GM21360 (cell line): ENCODE data around the gene WHRN.

Experiments used
- ATAC-seq: cut with Tn5 transposase; IDR thresholded peaks from one replicate; pipeline ENCODE4 v1.9.1; 2021; ENCODE audit warnings: mild to moderate bottlenecking, moderate library complexity; ENCODE audit not compliant: unreplicated experiment

Gene WHRN

GRCh38 chr9:114515528-114515927 is 10.3 kb upstream of the WHRN start:
- no peak for ATAC-seq

DNA sequence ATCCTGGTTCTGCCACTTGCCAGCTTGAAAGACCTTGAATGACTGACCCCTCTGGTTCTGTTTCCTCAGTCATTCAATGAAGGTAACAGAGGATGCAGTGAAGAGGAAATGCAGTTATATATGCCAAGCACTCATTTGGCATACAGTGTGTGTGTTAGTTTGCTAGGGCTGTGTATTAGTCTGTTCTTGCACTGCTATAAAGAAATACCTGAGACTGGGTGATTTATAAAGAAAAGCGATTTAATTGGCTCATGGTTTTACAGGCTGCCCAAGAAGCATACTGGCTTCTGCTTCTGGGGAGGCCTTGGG is 8.6 kb upstream of the WHRN start:
- no peak for ATAC-seq

DNA sequence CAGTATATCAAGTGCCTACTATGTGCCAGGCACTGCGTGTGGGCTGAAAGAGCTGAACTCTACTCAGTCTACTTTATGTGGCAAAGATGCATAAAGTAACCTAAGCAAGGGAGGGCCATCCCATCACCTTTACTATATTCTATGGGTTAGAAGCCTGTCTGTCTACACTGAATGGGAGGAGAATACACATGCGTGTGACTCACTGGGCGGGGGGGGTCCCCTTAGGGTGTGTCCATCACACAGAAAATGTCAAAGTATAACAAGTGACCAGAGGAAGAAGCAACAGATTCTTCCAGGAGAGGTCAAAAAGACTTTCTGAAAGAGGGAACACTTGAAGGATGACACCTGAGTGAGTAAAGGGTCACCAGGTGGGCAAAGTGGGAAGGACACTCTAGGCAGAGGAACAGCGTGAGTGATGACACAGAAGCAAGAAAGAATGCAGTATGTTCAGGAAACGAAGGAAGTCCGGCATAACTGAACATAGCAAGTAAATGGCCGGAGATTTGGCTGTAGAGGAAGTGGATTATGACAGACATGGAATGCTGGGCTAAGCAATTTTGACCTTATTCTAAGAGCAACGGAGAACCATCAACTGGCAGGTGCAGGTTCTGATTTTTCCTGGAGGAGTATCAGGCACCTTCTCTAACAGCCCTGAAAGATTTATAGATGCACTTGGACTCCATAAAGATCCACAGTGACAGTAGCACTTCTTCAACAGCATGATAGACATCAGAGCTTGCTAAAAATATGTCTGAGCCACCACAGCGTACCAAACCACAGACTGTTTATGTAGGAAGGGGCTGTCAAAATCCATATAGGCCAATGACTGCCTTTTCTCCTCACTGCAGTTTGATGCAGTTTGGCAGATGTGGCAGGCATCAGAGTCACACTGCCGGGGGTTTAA is 8.0 kb upstream of the WHRN start:
- ATAC-seq: no peak

- no peak for ATAC-seq
Measured at GRCh38 chr9:114511978-114512874, 7.0 kb upstream of the WHRN start.

GRCh38 chr9:114507726-114508125 is 2.5 kb upstream of the WHRN start:
- ATAC-seq: no peak

DNA sequence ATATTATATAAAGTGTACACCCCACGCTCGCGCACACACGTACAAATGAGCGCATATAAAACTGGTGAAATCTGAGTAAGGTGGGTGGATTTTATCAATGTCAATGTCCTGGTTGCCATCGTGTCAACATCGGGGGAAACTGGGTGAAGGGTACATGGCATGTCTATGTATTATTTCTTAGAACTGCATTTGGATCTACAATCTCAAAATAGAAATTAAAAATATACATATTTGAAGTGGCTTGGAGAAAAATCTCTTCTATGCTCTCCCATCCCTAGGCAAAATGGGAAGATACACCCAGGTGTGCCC is 763 bp upstream of the WHRN start:
- ATAC-seq: no peak

DNA sequence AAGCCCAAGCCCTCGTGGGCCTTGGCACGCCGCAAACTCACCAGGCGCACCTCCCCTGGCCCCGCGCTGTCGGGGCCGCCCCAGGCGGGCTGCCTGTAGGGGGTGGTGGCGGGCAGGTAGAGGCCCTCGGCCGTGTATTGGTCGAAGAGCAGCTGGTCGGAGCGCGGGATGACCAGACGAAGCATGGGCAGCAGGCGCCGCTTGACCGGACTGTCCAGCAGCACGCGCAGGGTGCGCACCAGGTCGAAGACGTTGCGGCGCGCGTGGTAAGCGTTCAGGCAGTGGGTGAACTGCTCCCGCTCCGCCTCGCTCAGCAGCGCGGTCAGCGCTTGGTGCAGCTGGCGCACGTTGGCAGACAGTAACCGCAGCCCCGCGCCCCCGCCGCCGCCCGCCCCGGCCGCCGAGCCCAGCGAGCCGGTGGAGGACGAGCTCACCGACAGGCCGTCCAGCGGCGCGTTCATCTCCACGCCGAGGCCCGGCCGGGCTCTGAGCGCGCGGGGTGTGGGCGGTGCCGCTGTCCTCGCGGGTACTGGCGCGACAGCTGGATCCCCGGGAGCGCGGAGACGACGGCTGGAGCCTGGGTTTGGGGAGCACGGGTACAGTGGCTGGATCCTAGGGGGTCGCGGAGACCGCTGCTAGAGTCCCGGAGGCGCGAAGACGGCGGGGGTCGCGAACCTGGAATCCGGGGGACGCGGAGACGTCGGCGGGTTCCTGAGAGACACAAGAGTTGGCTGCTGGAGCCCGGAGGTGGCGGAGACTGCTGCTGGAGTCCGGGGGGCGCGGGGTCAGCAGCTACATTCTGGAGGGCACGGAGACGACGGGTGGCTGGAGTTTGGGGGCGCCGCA is 709 bp downstream of the WHRN start:
- ATAC-seq: no peak

DNA sequence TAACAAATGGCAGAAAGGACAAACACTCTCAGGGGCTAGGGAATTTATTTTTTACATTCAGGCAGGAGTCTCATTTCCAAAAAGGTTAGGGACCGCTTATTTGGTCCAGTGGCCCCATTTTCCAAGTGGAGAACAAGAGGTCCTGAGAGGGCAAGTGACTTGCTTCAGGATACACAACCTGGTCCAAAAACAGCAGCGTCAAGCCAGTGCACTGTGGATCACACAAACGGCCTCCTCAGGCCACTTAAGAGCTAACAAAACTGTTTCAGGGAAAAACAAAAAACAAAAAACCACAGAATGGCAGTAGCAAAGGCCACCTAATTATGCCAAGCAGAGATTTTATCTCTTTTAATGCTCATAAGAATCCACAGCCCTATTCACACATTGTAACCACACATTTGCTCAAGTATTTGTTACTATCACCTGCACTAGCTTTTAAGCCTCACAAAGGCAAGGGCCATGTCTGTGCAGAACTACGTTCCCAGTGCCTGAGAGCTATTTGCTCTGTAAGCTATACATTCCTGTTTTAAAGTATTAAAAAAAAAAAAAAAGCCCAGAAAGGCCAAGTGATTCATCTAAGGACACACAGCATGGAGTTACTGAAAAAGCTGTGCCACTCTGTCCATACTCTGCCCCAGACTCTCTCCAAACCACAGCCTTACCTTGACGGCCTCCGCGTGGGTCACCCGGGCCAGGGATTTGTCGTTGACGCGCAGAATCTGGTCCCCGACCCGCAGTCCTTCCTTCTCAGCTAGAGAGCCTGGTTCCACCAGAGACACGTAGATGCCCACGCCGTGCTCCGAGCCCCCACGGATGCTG is 1.5 kb downstream of the WHRN start:
- no peak for ATAC-seq

GRCh38 chr9:114503009-114503408 is 2.3 kb downstream of the WHRN start:
- no peak for ATAC-seq

GRCh38 chr9:114501796-114502682 is 3.2 kb downstream of the WHRN start:
- no peak for ATAC-seq

DNA sequence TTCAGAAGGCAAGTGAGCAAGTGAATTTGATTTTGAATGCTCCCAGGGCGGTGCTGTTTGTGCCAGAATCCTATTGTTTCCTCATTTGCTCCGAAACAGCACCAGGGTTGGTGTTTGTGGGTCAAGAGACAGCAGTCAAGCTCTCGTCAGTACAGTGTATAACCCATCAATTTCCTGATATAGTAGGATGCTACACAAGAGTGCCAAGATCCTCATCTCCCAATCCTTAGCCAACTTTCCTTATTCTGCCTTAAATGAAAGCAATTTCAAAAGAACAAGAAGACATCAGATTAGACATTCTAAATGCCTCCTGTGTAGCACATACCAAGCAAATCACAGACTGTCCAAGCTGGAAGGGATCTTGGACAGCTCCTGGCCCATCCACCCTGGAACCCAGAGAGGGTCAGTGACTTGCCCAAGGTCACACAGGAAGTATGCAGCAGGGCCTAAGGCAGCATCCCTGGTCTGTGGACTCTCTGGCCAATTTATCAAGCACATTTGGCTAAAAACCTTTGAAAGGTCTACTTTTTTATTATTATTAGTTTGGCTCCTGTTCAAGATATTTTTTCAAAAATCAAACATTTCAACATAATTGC is 4.5 kb downstream of the WHRN start:
- no peak for ATAC-seq

DNA sequence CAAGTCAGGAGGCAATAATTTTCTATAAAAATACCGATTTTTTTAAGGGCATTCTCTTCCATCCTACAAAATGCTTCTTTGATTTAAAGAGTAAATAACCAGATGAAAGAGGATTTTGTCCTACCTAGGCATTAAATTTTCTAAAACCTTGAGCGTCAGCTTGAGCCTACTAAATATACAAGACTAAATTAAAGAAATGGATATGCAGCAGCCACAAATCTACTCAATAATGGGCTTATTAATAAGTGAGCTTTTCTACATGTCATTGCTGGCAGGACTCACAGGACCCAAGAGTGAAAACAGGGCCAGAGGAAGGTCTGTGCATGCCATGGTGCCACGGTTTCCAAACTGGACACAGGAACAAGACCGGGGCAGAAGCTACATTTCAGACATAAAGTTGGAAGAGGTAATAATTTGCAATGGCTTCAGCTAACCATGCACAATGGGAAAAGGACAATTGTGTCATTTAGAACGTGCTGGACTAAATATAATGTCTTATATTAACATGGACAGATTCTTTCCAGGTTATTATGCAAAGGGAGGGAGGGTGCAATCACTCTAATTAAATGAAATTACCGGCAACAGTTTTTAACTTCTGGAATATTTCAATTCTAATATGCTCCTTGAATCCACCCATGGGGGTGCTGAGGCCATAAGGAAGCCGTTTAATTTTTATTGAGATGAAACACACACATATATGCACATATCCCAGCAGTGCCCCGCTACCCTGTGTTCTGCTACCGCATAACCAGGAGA is 5.2 kb downstream of the WHRN start:
- ATAC-seq: no peak

DNA sequence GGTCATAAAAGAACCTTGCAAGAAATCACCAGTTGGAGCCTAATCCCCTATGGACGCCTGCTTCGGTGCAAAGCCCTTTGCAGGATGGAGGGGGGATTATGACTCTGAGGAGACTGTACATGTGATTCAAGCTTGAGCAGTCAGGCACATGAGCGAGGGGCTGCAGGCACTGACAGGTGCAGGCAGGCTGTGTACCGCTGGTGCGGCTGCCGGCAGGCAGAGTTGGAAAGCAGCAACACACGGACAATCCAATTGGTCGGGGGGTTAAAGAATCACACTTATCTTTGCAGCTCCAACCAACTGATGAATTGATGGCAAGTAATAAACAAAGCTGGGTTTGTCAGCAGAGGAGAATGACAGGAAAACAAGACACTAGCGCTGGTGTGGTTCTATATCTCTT is 5.7 kb downstream of the WHRN start:
- no peak for ATAC-seq

DNA sequence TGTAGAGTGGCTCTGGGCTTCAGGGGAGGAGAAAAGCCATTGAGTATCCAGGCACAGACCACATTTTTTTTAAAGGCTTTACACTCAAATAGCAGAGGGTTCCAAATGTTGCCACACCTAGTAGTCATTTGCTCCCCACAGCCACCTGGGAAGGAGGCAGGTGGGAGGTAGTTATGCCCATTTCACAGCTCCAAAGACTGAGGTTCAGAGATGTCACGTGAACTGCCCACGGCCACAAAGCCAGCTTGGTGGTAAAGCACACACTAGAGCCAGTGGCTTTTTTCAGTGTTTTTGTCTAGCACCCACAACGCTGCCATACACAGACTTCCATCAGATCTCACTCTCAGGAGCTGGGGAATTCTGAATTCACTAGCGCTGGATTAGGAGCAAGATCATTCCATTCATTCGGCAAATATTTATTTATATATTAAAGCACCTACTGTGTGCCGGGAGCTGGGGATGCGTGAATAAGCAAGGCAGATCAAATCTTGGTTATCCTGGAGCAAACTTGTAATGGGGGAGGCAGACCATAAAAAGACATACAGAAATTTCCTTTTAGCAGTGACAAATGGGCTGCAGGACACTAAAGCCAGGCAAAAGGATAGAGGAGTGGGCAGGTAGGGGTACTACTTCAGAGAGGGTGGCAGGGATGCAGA is 7.4 kb downstream of the WHRN start:
- ATAC-seq: no peak

GRCh38 chr9:114497236-114497635 is 8.0 kb downstream of the WHRN start:
- no peak for ATAC-seq

GRCh38 chr9:114496011-114496410 is 9.3 kb downstream of the WHRN start:
- ATAC-seq: no peak

- no peak for ATAC-seq
Measured at GRCh38 chr9:114494776-114495569, 10.3 kb downstream of the WHRN start.
